Loucy (cell line): ENCODE data around the gene ARVCF.

ENCODE experiments used
- EZH2phosphoT487 ChIP-seq: fragments of 200-600 bp; IDR thresholded peaks from 2 replicates; pipeline ENCODE4 v1.6.1; 2018; ENCODE audit warnings: antibody characterized with exemption, mild to moderate bottlenecking, moderate library complexity, borderline replicate concordance
- TF ChIP-seq, protein P1 (sequence below): fragments of 200-600 bp; sonication (generic); conservative IDR thresholded peaks from 2 replicates; pipeline ENCODE4 v1.5.1; 2014; ENCODE audit warnings: mild to moderate bottlenecking, antibody characterized with exemption, low read length

DNA sequence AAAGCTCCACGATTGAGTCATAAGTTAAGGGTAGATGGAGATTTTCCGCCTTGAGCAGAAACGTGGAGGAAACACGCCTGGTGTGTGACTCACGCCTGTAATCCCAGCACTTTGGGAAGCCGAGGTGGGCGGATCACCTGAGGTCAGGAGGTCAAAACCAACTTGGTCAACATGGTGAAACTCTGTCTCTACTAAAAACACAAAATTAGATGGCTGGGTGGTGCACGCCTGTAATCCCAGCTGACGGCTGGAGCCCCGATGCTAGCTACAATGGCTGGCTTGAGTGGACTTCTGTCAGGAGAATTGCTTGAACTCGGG, 46.1 kb upstream of the ARVCF start:
- TF ChIP-seq, protein P1, sequence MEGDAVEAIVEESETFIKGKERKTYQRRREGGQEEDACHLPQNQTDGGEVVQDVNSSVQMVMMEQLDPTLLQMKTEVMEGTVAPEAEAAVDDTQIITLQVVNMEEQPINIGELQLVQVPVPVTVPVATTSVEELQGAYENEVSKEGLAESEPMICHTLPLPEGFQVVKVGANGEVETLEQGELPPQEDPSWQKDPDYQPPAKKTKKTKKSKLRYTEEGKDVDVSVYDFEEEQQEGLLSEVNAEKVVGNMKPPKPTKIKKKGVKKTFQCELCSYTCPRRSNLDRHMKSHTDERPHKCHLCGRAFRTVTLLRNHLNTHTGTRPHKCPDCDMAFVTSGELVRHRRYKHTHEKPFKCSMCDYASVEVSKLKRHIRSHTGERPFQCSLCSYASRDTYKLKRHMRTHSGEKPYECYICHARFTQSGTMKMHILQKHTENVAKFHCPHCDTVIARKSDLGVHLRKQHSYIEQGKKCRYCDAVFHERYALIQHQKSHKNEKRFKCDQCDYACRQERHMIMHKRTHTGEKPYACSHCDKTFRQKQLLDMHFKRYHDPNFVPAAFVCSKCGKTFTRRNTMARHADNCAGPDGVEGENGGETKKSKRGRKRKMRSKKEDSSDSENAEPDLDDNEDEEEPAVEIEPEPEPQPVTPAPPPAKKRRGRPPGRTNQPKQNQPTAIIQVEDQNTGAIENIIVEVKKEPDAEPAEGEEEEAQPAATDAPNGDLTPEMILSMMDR, result no peak
- no peak for TF ChIP-seq EZH2phosphoT487
